PC-3 (cell line): Measurements from ENCODE around the gene RTF1. TPM values are rescaled to one million over a fixed set of nuclear protein-coding genes. Genes with fewer than 3 reads are reported as not detected.
A peak's percentile ranks its signal among the peaks of the same experiment; 100 is the strongest.

Experiments
- ATAC-seq: fragments of 200-7000 bp; cut with Tn5 transposase; 2 replicates; pipeline ENCODE4 v1.9.1; 2020; ENCODE audit warnings: mild to moderate bottlenecking, moderate library complexity
- BruUV-seq: library from RNA; stranded (reverse); fragments of 400-500 nt; replicated peaks from 2 replicates; lab custom pipeline; 2021; lab: Mats Ljungman, UMichigan
- CTCF ChIA-PET: fragments of 300-600 bp; sonication (Branson Sonifier 250); formaldehyde crosslinking; loops from one replicate; lab custom pipeline; 2022; ENCODE audit warnings: antibody characterized with exemption; lab: Charles Lee
- POLR2A ChIA-PET: fragments of 300-600 bp; sonication (Branson Sonifier 250); formaldehyde crosslinking; loops from one replicate; lab custom pipeline; 2022; ENCODE audit warnings: antibody characterized with exemption; ENCODE audit not compliant: unreplicated experiment; lab: Charles Lee
- DNase-seq: peaks from one replicate; pipeline ENCODE4 v3.0.0-alpha.2; 2015
- H2AFZ ChIP-seq: fragments of 300-600 bp; sonication (generic); 2 replicates; pipeline ENCODE4 v1.6.0; 2016; ENCODE audit warnings: antibody characterized with exemption, low read length
- H3F3A ChIP-seq: fragments of 300-600 bp; sonication (generic); one replicate; pipeline ENCODE4 v1.6.0; 2017; ENCODE audit warnings: antibody characterized with exemption, low read length, control low read depth, mild to moderate bottlenecking; ENCODE audit not compliant: unreplicated experiment
- H3K27ac ChIP-seq: fragments of 300-600 bp; sonication (generic); 2 replicates; pipeline ENCODE4 v1.5.1; 2016; ENCODE audit warnings: mild to moderate bottlenecking, low read length
- H3K27me3 ChIP-seq: fragments of 300-600 bp; sonication (generic); 2 replicates; pipeline ENCODE4 v1.6.1; 2016; ENCODE audit warnings: low read length, mixed read lengths
- H3K36me3 ChIP-seq: fragments of 300-600 bp; sonication (generic); 2 replicates; pipeline ENCODE4 v1.6.1; 2016; ENCODE audit warnings: low read depth, mixed run types, low read length, mixed read lengths
- H3K4me1 ChIP-seq: fragments of 300-600 bp; sonication (generic); 2 replicates; pipeline ENCODE4 v1.5.1; 2016; ENCODE audit warnings: low read length; ENCODE audit not compliant: insufficient read depth
- H3K4me2 ChIP-seq: fragments of 300-600 bp; sonication (generic); 2 replicates; pipeline ENCODE4 v1.6.0; 2016; ENCODE audit warnings: low read length
- H3K4me3 ChIP-seq: fragments of 300-600 bp; sonication (generic); 2 replicates; pipeline ENCODE4 v1.5.1; 2016; ENCODE audit warnings: mild to moderate bottlenecking, low read length, mixed read lengths
- H3K79me2 ChIP-seq: fragments of 300-600 bp; sonication (generic); 2 replicates; pipeline ENCODE4 v1.6.1; 2017; ENCODE audit warnings: low read length, mixed read lengths
- H3K9ac ChIP-seq: fragments of 300-600 bp; sonication (generic); 2 replicates; pipeline ENCODE4 v1.6.0; 2016; ENCODE audit warnings: mild to moderate bottlenecking, low read length
- H3K9me2 ChIP-seq: fragments of 300-600 bp; sonication (generic); replicated peaks from 2 replicates; pipeline ENCODE4 v1.6.1; 2016; ENCODE audit warnings: mixed run types, low read length, mixed read lengths
- H3K9me3 ChIP-seq: fragments of 300-600 bp; sonication (generic); 2 replicates; pipeline ENCODE4 v1.6.1; 2016; ENCODE audit warnings: low read length, mixed read lengths
- H4K20me1 ChIP-seq: fragments of 300-600 bp; sonication (generic); 2 replicates; pipeline ENCODE4 v1.6.1; 2016; ENCODE audit warnings: low read length, mixed read lengths
- CTCF ChIP-seq: fragments of 300-600 bp; sonication (generic); conservative IDR thresholded peaks from 2 replicates; pipeline ENCODE4 v1.5.1; 2017; ENCODE audit warnings: antibody characterized with exemption, low read depth, mild to moderate bottlenecking, low read length
- EZH2 ChIP-seq: fragments of 300-600 bp; sonication (generic); IDR thresholded peaks from one replicate; pipeline ENCODE4 v1.6.1; 2017; ENCODE audit warnings: antibody characterized with exemption, mild to moderate bottlenecking, low read length; ENCODE audit not compliant: unreplicated experiment
- EZH2phosphoT487 ChIP-seq: fragments of 300-600 bp; sonication (generic); IDR thresholded peaks from 2 replicates; pipeline ENCODE4 v1.6.1; 2018; ENCODE audit warnings: mild to moderate bottlenecking, antibody characterized with exemption, low read length, borderline replicate concordance
- intact Hi-C: fragments of 100-400 bp; cut with micrococcal nuclease; formaldehyde crosslinking; loops from 2 replicates; pipeline ENCODE4 v1.9.0; 2023
- total RNA-seq: library from RNA; depleted of rRNA; stranded (reverse); fragments of >200 nt; gene quantifications from 2 replicates; pipeline ENCODE4 v1.2.3, GENCODE V29; 2014

Gene RTF1
- total RNA-seq, 1 experiment from 2014 or later = 20.2 TPM

GRCh38 chr15:41494190-41494921 lies 77.5 kb downstream of the RTF1 start:
- Histone ChIP-seq H4K20me1 (no peaks in the 10 kb centered on the region), H3F3A (no peaks in the 10 kb centered on the region), H3K9me3 (no peaks in the 10 kb centered on the region), H3K27me3 (no peaks in the 10 kb centered on the region), H3K9ac (no peak overlapping the region), H3K27ac (no peak overlapping the region), H3K9me2 (no peaks in the 10 kb centered on the region), H3K4me2 (peak overlapping the region; percentile 89), H2AFZ (peak overlapping the region; percentile 72; the same call in 1 of the 2 replicates), H3K79me2 (no peaks in the 10 kb centered on the region), H3K36me3 (no peaks in the 10 kb centered on the region), H3K4me1 (peaks cover 38% of the 10 kb centered on the region), H3K4me3 (peak overlapping the region; percentile 73)
- ATAC-seq (peak; percentile 12), DNase-seq (peak; percentile 31)
- ChIA-PET CTCF (no interaction called here), POLR2A (interaction anchor here (0.6 kb wide), 1 partner anchor 71 kb away, joined by 4 read pairs; no protein-coding TSS in a partner anchor)
- intact Hi-C loops = loop anchor here (10.0 kb wide), 1 partner anchor 50 kb away; the partner anchor contains the start of gene RPAP1
- no TSS peak for BruUV-seq
- TF ChIP-seq CTCF (no peak), EZH2phosphoT487 (no peak), EZH2 (no peak)

- TF ChIP-seq CTCF (no peak), EZH2 (no peak), EZH2phosphoT487 (no peak)
- no TSS peak for BruUV-seq
- POLR2A ChIA-PET = interaction anchor here (0.5 kb wide), 1 partner anchor 13 kb away, joined by 3 read pairs; no protein-coding TSS in a partner anchor
- no peaks in the 10 kb centered on the region for H3K9me3 ChIP-seq
- CTCF ChIA-PET = no interaction called here
- no peaks in the 10 kb centered on the region for H3K27me3 ChIP-seq
- H3K79me2 ChIP-seq = no peaks in the 10 kb centered on the region
- no peaks in the 10 kb centered on the region for H3K36me3 ChIP-seq
- no peaks in the 10 kb centered on the region for H3K9me2 ChIP-seq
- DNase-seq (no peak), ATAC-seq (no peak)
- no peak overlapping the region for H3K4me3 ChIP-seq
- H3K4me1 ChIP-seq = peaks cover 33% of the 10 kb centered on the region
- H3K27ac ChIP-seq = no peak overlapping the region
- no peak overlapping the region for H3K9ac ChIP-seq
- no peak overlapping the region for H3K4me2 ChIP-seq
- no peaks in the 10 kb centered on the region for H4K20me1 ChIP-seq
- H2AFZ ChIP-seq = no peak overlapping the region
- intact Hi-C loops = loop anchor here (10.0 kb wide), 1 partner anchor 50 kb away; the partner anchor contains the start of gene RPAP1
- H3F3A ChIP-seq = no peaks in the 10 kb centered on the region
Measured at GRCh38 chr15:41494922-41495735, 78.2 kb downstream of the RTF1 start.
